Measurements from ENCODE around the gene TSACC. TPM values are rescaled to one million over a fixed set of nuclear protein-coding genes. Genes with fewer than 3 reads are reported as not detected.
"Not testable (repeated sequence)": the region's sequence is repeated elsewhere in the genome, so short reads cannot be mapped to it uniquely, and the experiment has no call there.

TSACC gene
- total and polyA plus RNA-seq, 10 of the 15 experiments (the other 5 are each of a cell fraction or from before 2014, with no cell fraction given) = 0.25 to 2.8 (median 0.92) TPM; not detected in 4

- ATAC-seq (peak; percentile 49), FAIRE-seq (no peak), DNase-seq (ENCODE audit: low read depth, low spot score) (no peak)
- WGBS (ENCODE audit: insufficient coverage, insufficient replicate concordance, low lambda C conversion rate, missing lambda C conversion rate) = 16% methylated on average over 47 of the region's 48 CpGs
- BruUV-seq (replicated peaks) = no TSS peak
- ChIA-PET CTCF (interaction anchor here (0.7 to 1.2 kb wide), 4 partner anchors 11 to 379 kb away, joined by 3 to 4 read pairs (median 3); no protein-coding TSS in a partner anchor), SMC1A (ENCODE audit: uncharacterized antibody, unreplicated experiment) (no interaction called here), RAD21 (ENCODE audit: unreplicated experiment) (no interaction called here), POLR2A (no interaction called here)
- no peaks in the 10 kb centered on the region for H4K20me1 ChIP-seq (ENCODE audit: control insufficient read depth, insufficient read depth)
- no peaks in the 10 kb centered on the region for H3K36me3 ChIP-seq (ENCODE audit: control insufficient read depth in 2 of 2, insufficient read depth in 2 of 2, low read length in 1 of 2)
- in situ Hi-C loops (cut with MboI) = no loop called here
- intact Hi-C loops (cut with micrococcal nuclease; ENCODE audit: unreplicated experiment) = no loop called here
- H3K4me2 ChIP-seq (ENCODE audit: control insufficient read depth, insufficient read depth) = 0 out of 2 replicates have a peak within 1 kb of the TSS, but pooled peaks have one; percentile 3
- H3K27ac ChIP-seq (ENCODE audit: control insufficient read depth, insufficient read depth) = no peak within 1 kb of the TSS
- TF ChIP-seq CBX5 (IDR thresholded peaks at IDR 0.05; ENCODE audit: low read depth) (no peak), IKZF2 (IDR thresholded peaks at IDR 0.05) (no peak), CHD4 (IDR thresholded peaks at IDR 0.05) (no peak)
- H3K79me2 ChIP-seq (ENCODE audit: control insufficient read depth, insufficient read depth, low read length) = no peaks in the 10 kb centered on the region
- no peak within 1 kb of the TSS for H3K9ac ChIP-seq (ENCODE audit: control insufficient read depth, insufficient read depth, low read length)
- H3K4me1 ChIP-seq (ENCODE audit: control insufficient read depth, insufficient read depth, low read length) = no peaks in the 10 kb centered on the region
- no peak within 1 kb of the TSS for H2AFZ ChIP-seq (ENCODE audit: control insufficient read depth, low read depth, low read length)
- no peak within 1 kb of the TSS for H3K4me3 ChIP-seq
- peaks cover 3 to 11% of the 10 kb centered on the region in 2 experiments; a peak in 3 of 4 replicates for H3K27me3 ChIP-seq (replicated peaks in 1 of 2; ENCODE audit: control insufficient read depth in 2 of 2, insufficient read depth in 2 of 2, low read length in 1 of 2)
- no peaks in the 10 kb centered on the region for H3K9me3 ChIP-seq (replicated peaks; ENCODE audit: control insufficient read depth, insufficient read depth, low read length)
These were observed 30.8 kb downstream of the TSACC start, which contains the start of gene RHBG for GRCh38 chr1:156368889-156369684. RHBG (plus strand) TSS chr1:156369211; CDS start chr1:156369250, 39 bp downstream.

- H3K4me1 ChIP-seq (ENCODE audit: control insufficient read depth, insufficient read depth, low read length); H3K9me3 ChIP-seq (replicated peaks; ENCODE audit: control insufficient read depth, insufficient read depth, low read length); H3K79me2 ChIP-seq (ENCODE audit: control insufficient read depth, insufficient read depth, low read length); ATAC-seq; H4K20me1 ChIP-seq (ENCODE audit: control insufficient read depth, insufficient read depth); H3K27ac ChIP-seq (ENCODE audit: control insufficient read depth, insufficient read depth); DNase-seq (ENCODE audit: low read depth, low spot score); H3K4me2 ChIP-seq (ENCODE audit: control insufficient read depth, insufficient read depth); H3K36me3 ChIP-seq (ENCODE audit: control insufficient read depth in 2 of 2, insufficient read depth in 2 of 2, low read length in 1 of 2); H3K9ac ChIP-seq (ENCODE audit: control insufficient read depth, insufficient read depth, low read length); POLR2A ChIA-PET; FAIRE-seq; BruUV-seq (replicated peaks); RAD21 ChIA-PET (ENCODE audit: unreplicated experiment); intact Hi-C loops (cut with micrococcal nuclease; ENCODE audit: unreplicated experiment); in situ Hi-C loops (cut with MboI); H2AFZ ChIP-seq (ENCODE audit: control insufficient read depth, low read depth, low read length); H3K4me3 ChIP-seq: not testable (repeated sequence)
- CTCF ChIA-PET = interaction anchor here (0.7 to 1.2 kb wide), 4 partner anchors 11 to 380 kb away, joined by 3 to 4 read pairs (median 3); no protein-coding TSS in a partner anchor
- 67% methylated on average over 10 of the region's 10 CpGs for WGBS (ENCODE audit: insufficient coverage, insufficient replicate concordance, low lambda C conversion rate, missing lambda C conversion rate)
- peaks cover 3 to 11% of the 10 kb centered on the region in 2 experiments; a peak in 3 of 4 replicates for H3K27me3 ChIP-seq (replicated peaks in 1 of 2; ENCODE audit: control insufficient read depth in 2 of 2, insufficient read depth in 2 of 2, low read length in 1 of 2)
- SMC1A ChIA-PET (ENCODE audit: uncharacterized antibody, unreplicated experiment) = interaction anchor here (1.3 kb wide), 1 partner anchor 17 kb away, joined by 5 read pairs; no protein-coding TSS in a partner anchor
These were observed 31.5 kb downstream of the TSACC start for GRCh38 chr1:156369685-156370286.

All from GM12878 (cell line).